Fibroblast of villous mesenchyme (primary cell): Measurements from ENCODE around the gene OPHN1. TPM values are rescaled to one million over a fixed set of nuclear protein-coding genes. Genes with fewer than 3 reads are reported as not detected.

Experiments
- DNase-seq: peaks from one replicate; pipeline ENCODE4 v3.0.0-alpha.2; 2010; ENCODE audit warnings: low read depth
- H3K4me3 ChIP-seq: 2 replicates; pipeline ENCODE4 v1.5.1; 2011; ENCODE audit warnings: low read depth, mild to moderate bottlenecking, low read length
- total RNA-seq: library from RNA; depleted of rRNA; stranded (reverse); fragments of >200 nt; gene quantifications from 2 replicates; pipeline ENCODE4 v1.2.3, GENCODE V29; 2012
- TF ChIP-seq, protein P1 (sequence below): IDR thresholded peaks from 2 replicates; pipeline ENCODE4 v1.5.1; 2012; ENCODE audit warnings: low read depth, mild to moderate bottlenecking, low read length; ENCODE audit not compliant: insufficient read depth

OPHN1 gene
- total RNA-seq, 1 donor: 13.0 TPM

DNA sequence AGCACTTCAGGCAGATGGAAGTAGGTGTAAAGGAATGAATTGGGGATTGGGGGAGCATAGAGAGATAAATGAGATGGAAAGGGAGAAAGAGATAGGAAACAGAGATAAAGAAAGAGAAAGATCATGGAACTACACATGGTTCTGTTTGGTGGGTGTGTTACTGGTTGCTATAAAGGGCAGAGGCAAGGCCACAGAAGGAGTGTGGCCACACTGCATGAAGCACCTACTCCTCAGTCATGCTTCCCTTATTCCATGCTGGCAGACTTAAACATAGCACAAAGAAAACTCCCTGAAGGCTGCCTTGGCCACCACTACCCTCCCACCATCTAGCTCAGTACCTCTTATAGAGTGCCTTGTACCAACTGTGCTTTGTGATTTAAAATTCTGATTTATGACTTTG, 56.9 kb downstream of the OPHN1 start:
- no peak overlapping the region for H3K4me3 ChIP-seq
- TF ChIP-seq, protein P1, sequence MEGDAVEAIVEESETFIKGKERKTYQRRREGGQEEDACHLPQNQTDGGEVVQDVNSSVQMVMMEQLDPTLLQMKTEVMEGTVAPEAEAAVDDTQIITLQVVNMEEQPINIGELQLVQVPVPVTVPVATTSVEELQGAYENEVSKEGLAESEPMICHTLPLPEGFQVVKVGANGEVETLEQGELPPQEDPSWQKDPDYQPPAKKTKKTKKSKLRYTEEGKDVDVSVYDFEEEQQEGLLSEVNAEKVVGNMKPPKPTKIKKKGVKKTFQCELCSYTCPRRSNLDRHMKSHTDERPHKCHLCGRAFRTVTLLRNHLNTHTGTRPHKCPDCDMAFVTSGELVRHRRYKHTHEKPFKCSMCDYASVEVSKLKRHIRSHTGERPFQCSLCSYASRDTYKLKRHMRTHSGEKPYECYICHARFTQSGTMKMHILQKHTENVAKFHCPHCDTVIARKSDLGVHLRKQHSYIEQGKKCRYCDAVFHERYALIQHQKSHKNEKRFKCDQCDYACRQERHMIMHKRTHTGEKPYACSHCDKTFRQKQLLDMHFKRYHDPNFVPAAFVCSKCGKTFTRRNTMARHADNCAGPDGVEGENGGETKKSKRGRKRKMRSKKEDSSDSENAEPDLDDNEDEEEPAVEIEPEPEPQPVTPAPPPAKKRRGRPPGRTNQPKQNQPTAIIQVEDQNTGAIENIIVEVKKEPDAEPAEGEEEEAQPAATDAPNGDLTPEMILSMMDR: no peak
- no peak for DNase-seq

- TF ChIP-seq, protein P1: no peak
- no peak for DNase-seq
- H3K4me3 ChIP-seq: no peak overlapping the region
Measured at GRCh38 chrX:68375803-68376202, 57.5 kb downstream of the OPHN1 start.

GRCh38 chrX:68372665-68373064, 60.6 kb downstream of the OPHN1 start:
- TF ChIP-seq, protein P1: no peak
- H3K4me3 ChIP-seq: no peak overlapping the region
- no peak for DNase-seq

DNA sequence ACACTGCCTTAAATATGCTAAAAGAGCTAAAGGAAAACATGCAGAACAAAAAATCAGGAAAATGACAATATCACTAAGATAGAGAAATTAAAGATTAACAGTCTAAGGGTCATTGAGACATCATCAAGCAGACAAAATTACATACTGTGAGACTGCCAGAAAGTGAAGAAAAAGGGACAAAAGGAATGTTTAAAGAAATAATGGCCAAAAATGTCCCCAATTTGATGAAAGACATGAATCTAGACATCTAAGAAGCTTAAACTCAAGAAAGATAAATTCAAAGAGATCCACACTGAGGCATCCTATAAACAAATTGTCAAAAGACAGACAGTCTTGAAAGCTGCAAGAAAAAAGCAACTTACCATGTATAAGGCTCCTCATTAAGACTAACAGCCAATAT, 63.7 kb downstream of the OPHN1 start:
- no peak for DNase-seq
- TF ChIP-seq, protein P1: no peak
- no peak overlapping the region for H3K4me3 ChIP-seq

- H3K4me3 ChIP-seq: no peak overlapping the region
- peak; percentile 25 for DNase-seq
- TF ChIP-seq, protein P1: no peak
Measured at GRCh38 chrX:68365341-68365740, 68.0 kb downstream of the OPHN1 start.

GRCh38 chrX:68363984-68364383, 69.3 kb downstream of the OPHN1 start:
- TF ChIP-seq, protein P1: no peak
- DNase-seq: no peak
- no peak overlapping the region for H3K4me3 ChIP-seq

GRCh38 chrX:68358679-68359078, 74.6 kb downstream of the OPHN1 start:
- no peak overlapping the region for H3K4me3 ChIP-seq
- TF ChIP-seq, protein P1: no peak
- no peak for DNase-seq
